Testis (tissue), 2 donors: Measurements from ENCODE around the gene PPM1K.

Experiments
- CTCF ChIP-seq, 3 experiments: fragments of 450-650 bp in 2 of 3; fragments of 200-600 bp in 1 of 3; sonication (generic) in 1 of 3; IDR thresholded peaks; one replicate each; pipeline ENCODE4 v1.5.1; 2016 to 2019; ENCODE audit warnings: antibody characterized with exemption in 3 of 3, mild to moderate bottlenecking in 2 of 3, moderate library complexity in 1 of 3
- POLR2A ChIP-seq: fragments of 450-650 bp; IDR thresholded peaks from one replicate; pipeline ENCODE4 v1.6.1; 2017; ENCODE audit warnings: antibody characterized with exemption, mild to moderate bottlenecking, moderate library complexity

- no peak for TF ChIP-seq POLR2A
- TF ChIP-seq CTCF (IDR thresholded peaks at IDR 0.05): no peak
Observed at GRCh38 chr4:88217169-88217568, 67.2 kb downstream of the PPM1K start.
